B cell (primary cell): ENCODE measurements around the gene CHST13. TPM values are rescaled to one million over a fixed set of nuclear protein-coding genes. Genes with fewer than 3 reads are reported as not detected.
"Not testable (repeated sequence)": the region's sequence is repeated elsewhere in the genome, so short reads cannot be mapped to it uniquely, and the experiment has no call there.

Experiments used
- ATAC-seq: fragments of 200-7000 bp; cut with Tn5 transposase; one replicate; pipeline ENCODE4 v1.10.0; 2021; ENCODE audit warnings: low read depth, mild to moderate bottlenecking, moderate number of reproducible peaks, moderate library complexity
- CTCF ChIA-PET: fragments of 350-600 bp; sonication (Branson Sonifier 250); formaldehyde crosslinking; loops from one replicate; lab custom pipeline; 2021; ENCODE audit warnings: antibody characterized with exemption, inconsistent platforms; lab: Charles Lee
- POLR2A ChIA-PET: fragments of 350-600 bp; sonication (Branson Sonifier 250); formaldehyde crosslinking; loops from one replicate; lab custom pipeline; 2021; ENCODE audit warnings: antibody characterized with exemption; lab: Charles Lee
- DNase-seq: peaks from one replicate; pipeline ENCODE4 v3.0.0; 2013
- H2AFZ ChIP-seq: 2 replicates; pipeline ENCODE4 v1.6.1; 2012; ENCODE audit warnings: mild to moderate bottlenecking, low read depth, low read length; ENCODE audit not compliant: insufficient read depth, poor library complexity, severe bottlenecking
- H3K27ac ChIP-seq, 2 donors: 1 replicate in 1 of 2; 2 replicates in 1 of 2; pipeline ENCODE4 v1.5.1; 2012 to 2013; ENCODE audit warnings: low read length in 2 of 2, mild to moderate bottlenecking in 2 of 2, moderate library complexity in 1 of 2
- H3K27me3 ChIP-seq, 4 experiments: fragments of 200-600 bp in 1 of 4; sonication (generic) in 1 of 4; replicated peaks in 1 of 4; 1 replicate in 2 of 4; 2 replicates in 2 of 4; pipeline versions ENCODE4 v1.6.1 to v1.7.0; 2013 to 2016; ENCODE audit warnings: low read length in 3 of 4, mild to moderate bottlenecking in 2 of 4, mixed read lengths in 1 of 4, moderate library complexity in 1 of 4; ENCODE audit not compliant: insufficient read depth in 4 of 4, control insufficient read depth in 3 of 4; ENCODE audit errors: control extremely low read depth in 1 of 4
- H3K36me3 ChIP-seq, 2 experiments: replicated peaks in 1 of 2; 1 replicate in 1 of 2; 2 replicates in 1 of 2; pipeline versions ENCODE4 v1.6.1 to v1.7.1; 2013; ENCODE audit warnings: low read length in 1 of 2; ENCODE audit not compliant: insufficient read depth in 2 of 2, control insufficient read depth in 1 of 2; ENCODE audit errors: control extremely low read depth in 1 of 2, extremely low read depth in 1 of 2
- H3K4me1 ChIP-seq, 2 donors: fragments of 200-600 bp in 1 of 2; sonication (generic) in 1 of 2; 1 replicate in 1 of 2; 2 replicates in 1 of 2; pipeline versions ENCODE4 v1.5.1 to v1.6.1; 2013 to 2017; ENCODE audit warnings: low read length in 2 of 2; ENCODE audit not compliant: control insufficient read depth in 2 of 2, insufficient read depth in 2 of 2
- H3K4me2 ChIP-seq: replicated peaks from 2 replicates; pipeline ENCODE3; 2012; ENCODE audit warnings: mild to moderate bottlenecking, low read depth, low read length; ENCODE audit not compliant: poor library complexity, severe bottlenecking
- H3K4me3 ChIP-seq, 5 experiments: fragments of 200-600 bp in 1 of 5; sonication (generic) in 1 of 5; 1 replicate in 3 of 5; 2 replicates in 2 of 5; pipeline versions ENCODE4 v1.5.1 to v1.7.0; 2011 to 2016; ENCODE audit warnings: low read length in 4 of 5, mild to moderate bottlenecking in 4 of 5, low read depth in 2 of 5, control low read depth in 1 of 5, moderate library complexity in 1 of 5; ENCODE audit not compliant: insufficient read depth in 1 of 5; ENCODE audit errors: control extremely low read depth in 1 of 5, extremely low read depth in 1 of 5
- H3K79me2 ChIP-seq: fragments of 200-600 bp; sonication (generic); one replicate; pipeline ENCODE4 v1.6.0; 2016; ENCODE audit warnings: low read length; ENCODE audit not compliant: control insufficient read depth, insufficient read depth
- H3K9ac ChIP-seq: fragments of 200-600 bp; sonication (generic); 2 replicates; pipeline ENCODE4 v1.6.1; 2017; ENCODE audit warnings: mild to moderate bottlenecking, low read length, moderate library complexity
- H3K9me3 ChIP-seq, 3 donors: one replicate each; pipeline versions ENCODE4 v1.6.1 to v1.7.1; 2013; ENCODE audit warnings: low read length in 2 of 3; ENCODE audit not compliant: control insufficient read depth in 2 of 3, insufficient read depth in 1 of 3; ENCODE audit errors: control extremely low read depth in 1 of 3
- H4K20me1 ChIP-seq: 2 replicates; pipeline ENCODE4 v1.6.0; 2012; ENCODE audit warnings: mild to moderate bottlenecking, low read length; ENCODE audit not compliant: insufficient read depth, control insufficient read depth, poor library complexity, severe bottlenecking
- H3K27ac Mint-ChIP-seq: one replicate; pipeline ENCODE4 v1.8.0; 2021; ENCODE audit warnings: mixed read lengths
- H3K27me3 Mint-ChIP-seq: one replicate; pipeline ENCODE4 v1.8.0; 2021; ENCODE audit warnings: mixed read lengths
- H3K4me1 Mint-ChIP-seq: one replicate; pipeline ENCODE4 v1.8.0; 2021; ENCODE audit warnings: mixed read lengths
- H3K4me3 Mint-ChIP-seq: one replicate; pipeline ENCODE4 v1.8.0; 2021; ENCODE audit warnings: mixed read lengths
- H3K9me3 Mint-ChIP-seq: one replicate; pipeline ENCODE4 v1.8.0; 2022; ENCODE audit warnings: mixed read lengths; ENCODE audit not compliant: insufficient read depth
- CTCF ChIP-seq: fragments of 200-600 bp; IDR thresholded peaks from one replicate; pipeline ENCODE4 v1.8.0; 2022; ENCODE audit warnings: antibody characterized with exemption, mild to moderate bottlenecking
- EZH2 ChIP-seq: IDR thresholded peaks from 2 replicates; pipeline ENCODE4 v1.6.1; 2012; ENCODE audit warnings: borderline replicate concordance, low read depth, mild to moderate bottlenecking, moderate library complexity, low read length; ENCODE audit not compliant: insufficient read depth, poor library complexity, severe bottlenecking
- WGBS: methylation state at CpG from one replicate; pipeline ENCODE4 v1.1.5; 2013; ENCODE audit warnings: missing lambda C conversion rate; ENCODE audit not compliant: insufficient coverage; 5-methylcytosine and 5-hydroxymethylcytosine counted together
- intact Hi-C: fragments of 100-400 bp; cut with micrococcal nuclease; formaldehyde crosslinking; loops from one replicate; pipeline ENCODE4 v1.10.0; 2022
- polyA plus RNA-seq: library from polyadenylated mRNA; depleted of rRNA; stranded (reverse); fragments of >200 nt; gene quantifications from 2 replicates; pipeline ENCODE4 v1.2.3, GENCODE V29; 2012
- total RNA-seq, 2 donors: library from RNA; stranded (reverse); fragments of 120-200 nt in 1 of 2; gene quantifications; 1 replicate in 1 of 2; 2 replicates in 1 of 2; pipeline versions ENCODE4 v1.2.3 to v1.2.4, GENCODE V29; 2013 to 2022

CHST13 gene
- total and polyA plus RNA-seq, 2 donors (not counting 1 experiment from before 2014, with no cell fraction given), result 0.07 TPM; not detected in 1

DNA sequence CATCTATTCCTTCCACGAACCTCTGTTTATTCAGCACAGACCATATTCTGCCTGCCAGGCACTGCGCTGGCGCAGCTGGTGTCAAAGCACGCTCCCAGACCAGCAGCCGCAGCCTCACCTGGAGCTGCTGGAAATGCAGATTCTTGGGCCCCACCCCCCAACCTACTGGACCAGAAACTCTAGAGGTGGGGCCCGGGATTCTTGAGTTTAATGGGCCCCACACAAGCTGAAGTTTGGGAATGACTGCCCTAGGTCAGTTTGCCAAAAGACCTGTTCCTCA, 7.0 kb downstream of the CHST13 start:
- Histone ChIP-seq H4K20me1 (no peaks in the 10 kb centered on the region), H3K27ac (no peak overlapping the region), H3K79me2 (no peaks in the 10 kb centered on the region), H3K4me2 (no peak overlapping the region), H3K9ac (no peak overlapping the region), H3K4me3 (no peak overlapping the region), H3K9me3 (peaks cover 0 to 4% (median 0%) of the 10 kb centered on the region in 3 donors), H2AFZ (no peak overlapping the region), H3K36me3 (no peaks in the 10 kb centered on the region), H3K4me1 (peaks cover 0 to 7% of the 10 kb centered on the region in 2 donors), H3K27me3 (peaks cover 0 to 7% (median 0%) of the 10 kb centered on the region in 4 experiments)
- ATAC-seq (no peak), DNase-seq (no peak)
- Mint-ChIP-seq H3K27me3 (peaks cover 18% of the 10 kb centered on the region), H3K4me3 (no peak overlapping the region), H3K9me3 (no peaks in the 10 kb centered on the region), H3K27ac (no peak overlapping the region), H3K4me1 (no peaks in the 10 kb centered on the region)
- TF ChIP-seq EZH2 (no peak), CTCF (no peak)
- 93% methylated on average over 6 of the region's 6 CpGs for WGBS
- intact Hi-C loops, result no loop called here
- ChIA-PET POLR2A (no interaction called here), CTCF (interaction anchor here (1.0 kb wide), 1 partner anchor 1017 kb away, joined by 3 read pairs; no protein-coding TSS in a partner anchor)

DNA sequence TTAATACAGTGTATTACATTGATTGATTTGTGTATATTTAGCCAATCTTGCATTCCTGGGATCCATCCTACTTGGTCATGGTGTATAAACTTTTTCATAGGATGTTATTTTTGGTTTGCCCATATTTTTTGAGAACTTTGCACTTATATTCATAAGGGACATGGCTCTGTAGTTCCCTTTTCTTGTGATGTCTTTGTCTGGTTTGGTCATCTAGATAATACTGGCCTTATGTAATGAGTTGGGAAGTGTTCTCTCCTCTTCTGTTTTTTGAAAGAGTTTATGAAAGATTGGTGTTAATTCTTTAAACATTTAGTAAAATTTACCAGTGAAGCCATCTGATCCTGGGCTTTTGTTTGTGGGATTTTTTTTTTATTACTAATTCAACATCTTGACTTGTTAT, 9.6 kb downstream of the CHST13 start:
- ATAC-seq (no peak), DNase-seq (no peak)
- POLR2A ChIA-PET, result no interaction called here
- H3K27ac Mint-ChIP-seq, result no peak overlapping the region
- H3K4me3 ChIP-seq, result no peak overlapping the region
- H3K4me1 Mint-ChIP-seq, result no peaks in the 10 kb centered on the region
- H3K79me2 ChIP-seq, result no peaks in the 10 kb centered on the region
- intact Hi-C loops, result no loop called here
- H3K27me3 Mint-ChIP-seq, result peaks cover 8% of the 10 kb centered on the region
- no peak for TF ChIP-seq EZH2
- TF ChIP-seq CTCF, result no peak
- H3K36me3 ChIP-seq, result no peaks in the 10 kb centered on the region
- no peak overlapping the region for H3K4me3 Mint-ChIP-seq
- peaks cover 0 to 6% (median 0%) of the 10 kb centered on the region in 4 experiments for H3K27me3 ChIP-seq
- H3K4me2 ChIP-seq, result no peak overlapping the region
- no peak overlapping the region for H2AFZ ChIP-seq
- no peak overlapping the region for H3K9ac ChIP-seq
- no peaks in the 10 kb centered on the region for H4K20me1 ChIP-seq
- CTCF ChIA-PET, result interaction anchor here (1.0 kb wide), 1 partner anchor 11 kb away, joined by 6 read pairs; the partner anchor contains the start of gene CHST13
- peaks cover 0 to 7% of the 10 kb centered on the region in 2 donors for H3K4me1 ChIP-seq
- H3K9me3 ChIP-seq, result peaks cover 0 to 4% (median 0%) of the 10 kb centered on the region in 3 donors
- H3K9me3 Mint-ChIP-seq, result no peaks in the 10 kb centered on the region
- no peak overlapping the region for H3K27ac ChIP-seq

DNA sequence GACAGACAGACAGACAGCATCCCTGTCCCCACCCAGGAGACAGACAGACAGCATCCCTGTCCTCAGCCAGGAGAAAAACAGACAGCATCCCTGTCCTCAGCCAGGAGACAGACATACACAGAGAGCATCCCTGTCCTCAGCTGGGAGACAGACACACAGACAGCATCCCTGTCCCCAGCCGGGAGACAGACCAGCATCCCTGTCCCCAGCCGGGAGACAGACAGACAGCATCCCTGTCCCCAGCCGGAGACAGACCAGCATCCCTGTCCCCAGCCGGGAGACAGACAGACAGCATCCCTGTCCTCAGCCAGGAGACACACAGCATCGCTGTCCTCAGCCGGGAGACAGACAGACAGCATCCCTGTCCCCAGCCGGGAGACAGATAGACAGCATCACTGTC, 10.8 kb downstream of the CHST13 start:
- intact Hi-C loops, CTCF ChIA-PET, ATAC-seq, H3K4me2 ChIP-seq, H3K9me3 Mint-ChIP-seq, H3K27me3 ChIP-seq, H3K4me1 Mint-ChIP-seq, H4K20me1 ChIP-seq, H3K4me1 ChIP-seq, H3K36me3 ChIP-seq, POLR2A ChIA-PET, H3K27ac Mint-ChIP-seq, H3K9ac ChIP-seq, H2AFZ ChIP-seq, H3K27me3 Mint-ChIP-seq, DNase-seq, H3K79me2 ChIP-seq, H3K4me3 ChIP-seq, H3K27ac ChIP-seq, H3K4me3 Mint-ChIP-seq, H3K9me3 ChIP-seq: not testable (repeated sequence)
- 95% methylated on average over 7 of the region's 7 CpGs for WGBS
